ENCODE results near the gene JMJD6.

DNA sequence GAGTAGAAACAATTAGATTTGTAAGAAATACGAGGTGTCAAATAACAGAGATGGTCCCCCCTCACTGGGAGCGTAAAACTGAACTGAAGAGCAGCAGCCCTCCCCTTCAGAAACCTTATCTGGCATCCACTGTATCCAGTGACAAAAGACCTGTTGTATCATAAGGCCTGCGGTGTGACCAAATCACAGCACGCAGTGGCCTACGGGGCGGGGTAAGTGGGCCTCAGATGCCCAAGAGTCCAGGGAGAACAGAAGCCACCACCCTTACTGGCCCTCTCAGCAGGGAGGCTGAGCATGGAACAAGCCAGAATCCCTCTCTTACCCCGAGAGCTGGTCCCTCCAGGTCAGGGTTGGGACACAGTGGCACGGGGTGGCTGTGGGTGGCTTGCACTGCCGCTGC is 5.5 kb downstream of the JMJD6 start:
- TF ChIP-seq, protein P1, sequence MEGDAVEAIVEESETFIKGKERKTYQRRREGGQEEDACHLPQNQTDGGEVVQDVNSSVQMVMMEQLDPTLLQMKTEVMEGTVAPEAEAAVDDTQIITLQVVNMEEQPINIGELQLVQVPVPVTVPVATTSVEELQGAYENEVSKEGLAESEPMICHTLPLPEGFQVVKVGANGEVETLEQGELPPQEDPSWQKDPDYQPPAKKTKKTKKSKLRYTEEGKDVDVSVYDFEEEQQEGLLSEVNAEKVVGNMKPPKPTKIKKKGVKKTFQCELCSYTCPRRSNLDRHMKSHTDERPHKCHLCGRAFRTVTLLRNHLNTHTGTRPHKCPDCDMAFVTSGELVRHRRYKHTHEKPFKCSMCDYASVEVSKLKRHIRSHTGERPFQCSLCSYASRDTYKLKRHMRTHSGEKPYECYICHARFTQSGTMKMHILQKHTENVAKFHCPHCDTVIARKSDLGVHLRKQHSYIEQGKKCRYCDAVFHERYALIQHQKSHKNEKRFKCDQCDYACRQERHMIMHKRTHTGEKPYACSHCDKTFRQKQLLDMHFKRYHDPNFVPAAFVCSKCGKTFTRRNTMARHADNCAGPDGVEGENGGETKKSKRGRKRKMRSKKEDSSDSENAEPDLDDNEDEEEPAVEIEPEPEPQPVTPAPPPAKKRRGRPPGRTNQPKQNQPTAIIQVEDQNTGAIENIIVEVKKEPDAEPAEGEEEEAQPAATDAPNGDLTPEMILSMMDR (IDR thresholded peaks at IDR 0.05): no peak
- no peak for TF ChIP-seq POLR2A (IDR thresholded peaks at IDR 0.05)

Measured in Peyer's patch (tissue), 4 donors.